ENCODE data around the gene NPAS3. TPM values are rescaled to one million over a fixed set of nuclear protein-coding genes. Genes with fewer than 3 reads are reported as not detected.
A peak's percentile ranks its signal among the peaks of the same experiment; 100 is the strongest.

The NPAS3 gene
- total and polyA plus RNA-seq, 4 experiments from 2014 or later = not detected

- Histone ChIP-seq H3K36me3 (ENCODE audit: insufficient read depth, low read length) (no peaks in the 10 kb centered on the region), H3K4me3 (ENCODE audit: low read length in 2 of 2) (no peak overlapping the region), H3K27ac (ENCODE audit: low read depth, low read length) (no peak overlapping the region), H3K4me1 (ENCODE audit: insufficient read depth, low read length) (no peaks in the 10 kb centered on the region), H3K27me3 (ENCODE audit: insufficient read depth, low read length) (no peaks in the 10 kb centered on the region), H3K9me3 (ENCODE audit: control insufficient read depth in 1 of 2, low read length in 2 of 2) (no peaks in the 10 kb centered on the region)
- no peak for DNase-seq
- no peak overlapping the region for H3K4me3 Mint-ChIP-seq
- H3K4me1 Mint-ChIP-seq = no peaks in the 10 kb centered on the region
- H3K27ac Mint-ChIP-seq = peak overlapping the region in 1 of 7 donors; percentile 67
- intact Hi-C loops (cut with micrococcal nuclease) = no loop called here
- ChIA-PET POLR2A (ENCODE audit: partially characterized antibody) (no interaction called here), CTCF (ENCODE audit: partially characterized antibody) (no interaction called here)
- peaks cover 0 to 1% of the 10 kb centered on the region in 2 donors for H3K27me3 Mint-ChIP-seq
- peaks cover 0 to under 1% (median 0%) of the 10 kb centered on the region in 8 donors for H3K9me3 Mint-ChIP-seq
- H3K36me3 Mint-ChIP-seq = no peaks in the 10 kb centered on the region
Measured at GRCh38 chr14:33542338-33543287, 603.9 kb downstream of the NPAS3 start.

- Histone ChIP-seq H3K27me3 (ENCODE audit: insufficient read depth, low read length) (no peaks in the 10 kb centered on the region), H3K27ac (ENCODE audit: low read depth, low read length) (no peak overlapping the region), H3K4me3 (ENCODE audit: low read length in 2 of 2) (no peak overlapping the region), H3K9me3 (ENCODE audit: control insufficient read depth in 1 of 2, low read length in 2 of 2) (no peaks in the 10 kb centered on the region), H3K36me3 (ENCODE audit: insufficient read depth, low read length) (no peaks in the 10 kb centered on the region), H3K4me1 (ENCODE audit: insufficient read depth, low read length) (no peaks in the 10 kb centered on the region)
- H3K9me3 Mint-ChIP-seq = no peaks in the 10 kb centered on the region
- no peak overlapping the region for H3K27ac Mint-ChIP-seq
- no peak overlapping the region for H3K4me3 Mint-ChIP-seq
- no peaks in the 10 kb centered on the region for H3K27me3 Mint-ChIP-seq
- CTCF ChIA-PET (ENCODE audit: partially characterized antibody) = no interaction called here
- POLR2A ChIA-PET (ENCODE audit: partially characterized antibody) = no interaction called here
- intact Hi-C loops (cut with micrococcal nuclease) = no loop called here
- no peak for DNase-seq
- no peaks in the 10 kb centered on the region for H3K36me3 Mint-ChIP-seq
- no peaks in the 10 kb centered on the region for H3K4me1 Mint-ChIP-seq
Measured at GRCh38 chr14:33545696-33546095, 607.0 kb downstream of the NPAS3 start.

- no peaks in the 10 kb centered on the region for H3K36me3 ChIP-seq (ENCODE audit: insufficient read depth, low read length)
- Mint-ChIP-seq H3K4me1 (no peaks in the 10 kb centered on the region), H3K4me3 (no peak overlapping the region), H3K36me3 (no peaks in the 10 kb centered on the region), H3K9me3 (no peaks in the 10 kb centered on the region), H3K27ac (no peak overlapping the region), H3K27me3 (no peaks in the 10 kb centered on the region)
- H3K9me3 ChIP-seq (ENCODE audit: control insufficient read depth in 1 of 2, low read length in 2 of 2) = no peaks in the 10 kb centered on the region
- DNase-seq = no peak
- no peaks in the 10 kb centered on the region for H3K27me3 ChIP-seq (ENCODE audit: insufficient read depth, low read length)
- no peak overlapping the region for H3K4me3 ChIP-seq (ENCODE audit: low read length in 2 of 2)
- POLR2A ChIA-PET (ENCODE audit: partially characterized antibody) = no interaction called here
- CTCF ChIA-PET (ENCODE audit: partially characterized antibody) = no interaction called here
- no peaks in the 10 kb centered on the region for H3K4me1 ChIP-seq (ENCODE audit: insufficient read depth, low read length)
- no peak overlapping the region for H3K27ac ChIP-seq (ENCODE audit: low read depth, low read length)
- intact Hi-C loops (cut with micrococcal nuclease) = no loop called here
Measured at GRCh38 chr14:33548606-33549005, 609.9 kb downstream of the NPAS3 start.

GRCh38 chr14:33551963-33552362 is 613.3 kb downstream of the NPAS3 start:
- POLR2A ChIA-PET (ENCODE audit: partially characterized antibody) = no interaction called here
- Mint-ChIP-seq H3K27ac (no peak overlapping the region), H3K27me3 (no peaks in the 10 kb centered on the region), H3K4me1 (no peaks in the 10 kb centered on the region), H3K36me3 (no peaks in the 10 kb centered on the region), H3K9me3 (no peaks in the 10 kb centered on the region), H3K4me3 (no peak overlapping the region)
- no peak overlapping the region for H3K27ac ChIP-seq (ENCODE audit: low read depth, low read length)
- no peaks in the 10 kb centered on the region for H3K36me3 ChIP-seq (ENCODE audit: insufficient read depth, low read length)
- DNase-seq = no peak
- H3K27me3 ChIP-seq (ENCODE audit: insufficient read depth, low read length) = no peaks in the 10 kb centered on the region
- CTCF ChIA-PET (ENCODE audit: partially characterized antibody) = no interaction called here
- intact Hi-C loops (cut with micrococcal nuclease) = no loop called here
- H3K4me1 ChIP-seq (ENCODE audit: insufficient read depth, low read length) = no peaks in the 10 kb centered on the region
- H3K4me3 ChIP-seq (ENCODE audit: low read length in 2 of 2) = no peak overlapping the region
- H3K9me3 ChIP-seq (ENCODE audit: control insufficient read depth in 1 of 2, low read length in 2 of 2) = no peaks in the 10 kb centered on the region

GRCh38 chr14:33553706-33554278 is 615.1 kb downstream of the NPAS3 start:
- DNase-seq = no peak
- Histone ChIP-seq H3K27ac (ENCODE audit: low read depth, low read length) (no peak overlapping the region), H3K4me1 (ENCODE audit: insufficient read depth, low read length) (no peaks in the 10 kb centered on the region), H3K27me3 (ENCODE audit: insufficient read depth, low read length) (no peaks in the 10 kb centered on the region), H3K36me3 (ENCODE audit: insufficient read depth, low read length) (no peaks in the 10 kb centered on the region), H3K9me3 (ENCODE audit: control insufficient read depth in 1 of 2, low read length in 2 of 2) (no peaks in the 10 kb centered on the region), H3K4me3 (ENCODE audit: low read length in 2 of 2) (no peak overlapping the region)
- Mint-ChIP-seq H3K27ac (no peak overlapping the region), H3K36me3 (no peaks in the 10 kb centered on the region), H3K27me3 (no peaks in the 10 kb centered on the region), H3K4me1 (no peaks in the 10 kb centered on the region), H3K4me3 (no peak overlapping the region), H3K9me3 (no peaks in the 10 kb centered on the region)
- CTCF ChIA-PET (ENCODE audit: partially characterized antibody) = no interaction called here
- intact Hi-C loops (cut with micrococcal nuclease) = no loop called here
- POLR2A ChIA-PET (ENCODE audit: partially characterized antibody) = no interaction called here

GRCh38 chr14:33554988-33555387 is 616.3 kb downstream of the NPAS3 start:
- H3K36me3 Mint-ChIP-seq = no peaks in the 10 kb centered on the region
- intact Hi-C loops (cut with micrococcal nuclease) = no loop called here
- H3K36me3 ChIP-seq (ENCODE audit: insufficient read depth, low read length) = no peaks in the 10 kb centered on the region
- no peaks in the 10 kb centered on the region for H3K27me3 ChIP-seq (ENCODE audit: insufficient read depth, low read length)
- H3K4me1 ChIP-seq (ENCODE audit: insufficient read depth, low read length) = no peaks in the 10 kb centered on the region
- H3K27ac ChIP-seq (ENCODE audit: low read depth, low read length) = no peak overlapping the region
- H3K4me3 ChIP-seq (ENCODE audit: low read length in 2 of 2) = no peak overlapping the region
- H3K4me3 Mint-ChIP-seq = no peak overlapping the region
- no peaks in the 10 kb centered on the region for H3K9me3 ChIP-seq (ENCODE audit: control insufficient read depth in 1 of 2, low read length in 2 of 2)
- H3K27me3 Mint-ChIP-seq = no peaks in the 10 kb centered on the region
- H3K4me1 Mint-ChIP-seq = no peaks in the 10 kb centered on the region
- ChIA-PET POLR2A (ENCODE audit: partially characterized antibody) (no interaction called here), CTCF (ENCODE audit: partially characterized antibody) (no interaction called here)
- H3K27ac Mint-ChIP-seq = no peak overlapping the region
- no peak for DNase-seq
- no peaks in the 10 kb centered on the region for H3K9me3 Mint-ChIP-seq

GRCh38 chr14:33555710-33556350 is 617.2 kb downstream of the NPAS3 start:
- Histone ChIP-seq H3K27ac (ENCODE audit: low read depth, low read length) (no peak overlapping the region), H3K9me3 (ENCODE audit: control insufficient read depth in 1 of 2, low read length in 2 of 2) (no peaks in the 10 kb centered on the region), H3K4me3 (ENCODE audit: low read length in 2 of 2) (no peak overlapping the region), H3K36me3 (ENCODE audit: insufficient read depth, low read length) (no peaks in the 10 kb centered on the region), H3K27me3 (ENCODE audit: insufficient read depth, low read length) (no peaks in the 10 kb centered on the region), H3K4me1 (ENCODE audit: insufficient read depth, low read length) (no peaks in the 10 kb centered on the region)
- ChIA-PET POLR2A (ENCODE audit: partially characterized antibody) (no interaction called here), CTCF (ENCODE audit: partially characterized antibody) (no interaction called here)
- no peaks in the 10 kb centered on the region for H3K4me1 Mint-ChIP-seq
- no peaks in the 10 kb centered on the region for H3K9me3 Mint-ChIP-seq
- H3K27me3 Mint-ChIP-seq = no peaks in the 10 kb centered on the region
- H3K4me3 Mint-ChIP-seq = no peak overlapping the region
- no peaks in the 10 kb centered on the region for H3K36me3 Mint-ChIP-seq
- no peak overlapping the region for H3K27ac Mint-ChIP-seq
- no peak for DNase-seq
- intact Hi-C loops (cut with micrococcal nuclease) = no loop called here

Data from CD4-positive, alpha-beta memory T cell (primary cell).